Coronary artery (tissue), 2 donors: ENCODE data around the gene SLC2A9.

ENCODE experiments used
- DNase-seq: peaks from one replicate; pipeline ENCODE4 v3.0.0-alpha.2; 2017; ENCODE audit warnings: low spot score
- H3K27ac ChIP-seq, 2 donors: fragments of 200-600 bp; sonication (generic); one replicate each; pipeline ENCODE4 v1.5.1; 2016 to 2019
- H3K4me3 ChIP-seq: fragments of 200-600 bp; sonication (generic); 2 replicates; pipeline ENCODE4 v1.5.1; 2016; ENCODE audit warnings: mild to moderate bottlenecking, moderate library complexity
- CTCF ChIP-seq: fragments of 200-600 bp; sonication (generic); IDR thresholded peaks from one replicate; pipeline ENCODE4 v1.5.1; 2019; ENCODE audit warnings: antibody characterized with exemption

The SLC2A9 gene

GRCh38 chr4:9947168-9948062 lies 73.9 kb downstream of the SLC2A9 start:
- H3K4me3 ChIP-seq, result no peak overlapping the region
- no peak for DNase-seq
- no peak for TF ChIP-seq CTCF
- no peak overlapping the region for H3K27ac ChIP-seq

GRCh38 chr4:9946170-9946569 lies 75.1 kb downstream of the SLC2A9 start:
- no peak overlapping the region for H3K27ac ChIP-seq
- no peak for TF ChIP-seq CTCF
- no peak for DNase-seq
- no peak overlapping the region for H3K4me3 ChIP-seq

- H3K4me3 ChIP-seq, result no peak overlapping the region
- H3K27ac ChIP-seq, result no peak overlapping the region
- DNase-seq, result no peak
- no peak for TF ChIP-seq CTCF
These were observed 76.6 kb downstream of the SLC2A9 start for GRCh38 chr4:9944431-9945425.

- Histone ChIP-seq H3K4me3 (no peak overlapping the region), H3K27ac (no peak overlapping the region)
- no peak for DNase-seq
- no peak for TF ChIP-seq CTCF
These were observed 77.5 kb downstream of the SLC2A9 start for GRCh38 chr4:9943761-9944160.

GRCh38 chr4:9942921-9943600 lies 78.2 kb downstream of the SLC2A9 start:
- Histone ChIP-seq H3K4me3 (no peak overlapping the region), H3K27ac (no peak overlapping the region)
- DNase-seq, result no peak
- TF ChIP-seq CTCF, result no peak

- Histone ChIP-seq H3K27ac (no peak overlapping the region), H3K4me3 (no peak overlapping the region)
- TF ChIP-seq CTCF, result no peak
- DNase-seq, result no peak
These were observed 79.2 kb downstream of the SLC2A9 start for GRCh38 chr4:9942139-9942538.
